CD4-positive, alpha-beta T cell treated with Interleukin-1 beta for 1 hour (primary cell): Measurements from ENCODE around the gene DEK.
"Not testable (repeated sequence)": the region's sequence is repeated elsewhere in the genome, so short reads cannot be mapped to it uniquely, and the experiment has no call there.

ENCODE experiments used
- DNase-seq, 2 donors: peaks; one replicate each; pipeline ENCODE4 v3.0.0-alpha.2; 2020 to 2022

DEK gene

GRCh38 chr6:18234564-18234963 is 29.8 kb downstream of the DEK start:
- no peak for DNase-seq

GRCh38 chr6:18233770-18234169 is 30.6 kb downstream of the DEK start:
- DNase-seq, result not testable (repeated sequence)

- not testable (repeated sequence) for DNase-seq
Observed at GRCh38 chr6:18231856-18232255, 32.5 kb downstream of the DEK start.

- not testable (repeated sequence) for DNase-seq
Observed at GRCh38 chr6:18228590-18228989, 35.7 kb downstream of the DEK start.

- not testable (repeated sequence) for DNase-seq
Observed at GRCh38 chr6:18227166-18227565, 37.2 kb downstream of the DEK start.

GRCh38 chr6:18226451-18227105 is 37.8 kb downstream of the DEK start:
- DNase-seq, result not testable (repeated sequence)

- DNase-seq, result no peak
Observed at GRCh38 chr6:18221288-18221615, 43.1 kb downstream of the DEK start.

- no peak for DNase-seq
Observed at GRCh38 chr6:18219591-18219990, 44.7 kb downstream of the DEK start.

GRCh38 chr6:18218233-18218632 is 46.1 kb downstream of the DEK start:
- DNase-seq, result no peak

GRCh38 chr6:18216411-18216810 is 47.9 kb downstream of the DEK start:
- DNase-seq, result no peak

GRCh38 chr6:18215436-18215835 is 48.9 kb downstream of the DEK start:
- no peak for DNase-seq

- DNase-seq, result no peak
Observed at GRCh38 chr6:18214003-18214402, 50.3 kb downstream of the DEK start.

- DNase-seq, result peak in 1 of 2 donors; percentile 18
Observed at GRCh38 chr6:18213439-18213838, 50.9 kb downstream of the DEK start.

- no peak for DNase-seq
Observed at GRCh38 chr6:18212231-18212630, 52.1 kb downstream of the DEK start.

- peak in 1 of 2 donors; percentile 2 for DNase-seq
Observed at GRCh38 chr6:18211338-18211737, 53.0 kb downstream of the DEK start.

GRCh38 chr6:18210707-18211106 is 53.6 kb downstream of the DEK start:
- no peak for DNase-seq

GRCh38 chr6:18209539-18210197 is 54.7 kb downstream of the DEK start:
- DNase-seq, result no peak

- DNase-seq, result not testable (repeated sequence)
Observed at GRCh38 chr6:18208778-18209177, 55.6 kb downstream of the DEK start.

- DNase-seq, result no peak
Observed at GRCh38 chr6:18207949-18208348, 56.4 kb downstream of the DEK start.

- DNase-seq, result no peak
Observed at GRCh38 chr6:18207438-18207837, 56.9 kb downstream of the DEK start.

GRCh38 chr6:18206591-18206990 is 57.7 kb downstream of the DEK start:
- no peak for DNase-seq

- no peak for DNase-seq
Observed at GRCh38 chr6:18204691-18205090, 59.6 kb downstream of the DEK start.

GRCh38 chr6:18203786-18204185 is 60.5 kb downstream of the DEK start:
- no peak for DNase-seq

GRCh38 chr6:18192026-18192425 is 72.3 kb downstream of the DEK start:
- no peak for DNase-seq

- no peak for DNase-seq
Observed at GRCh38 chr6:18189196-18189595, 75.1 kb downstream of the DEK start.
